Common myeloid progenitor, CD34-positive (primary cell): ENCODE results near the gene DNMT3A.

Source experiments
- CTCF ChIA-PET: fragments of 350-600 bp; sonication (Branson Sonifier 250); formaldehyde crosslinking; loops from one replicate; lab custom pipeline; 2021; ENCODE audit warnings: antibody characterized with exemption; lab: Charles Lee
- POLR2A ChIA-PET: fragments of 350-600 bp; sonication (Branson Sonifier 250); formaldehyde crosslinking; loops from one replicate; lab custom pipeline; 2021; ENCODE audit warnings: antibody characterized with exemption; lab: Charles Lee
- DNase-seq, 3 donors: peaks; one replicate each; pipeline versions ENCODE4 v3.0.0 to v3.0.0-alpha.2; 2013
- H3K27ac ChIP-seq, 2 experiments: 1 replicate in 1 of 2; 2 replicates in 1 of 2; pipeline ENCODE4 v1.7.0; 2013; ENCODE audit warnings: inconsistent platforms in 2 of 2, low read length in 2 of 2, mild to moderate bottlenecking in 2 of 2, low read depth in 1 of 2, moderate library complexity in 1 of 2; ENCODE audit not compliant: severe bottlenecking in 2 of 2, insufficient read depth in 1 of 2, poor library complexity in 1 of 2
- H3K27me3 ChIP-seq, 5 experiments: replicated peaks in 2 of 5; 1 replicate in 3 of 5; 2 replicates in 2 of 5; pipeline versions ENCODE4 v1.6.1 to v1.7.0; 2013; ENCODE audit warnings: low read length in 4 of 5, mild to moderate bottlenecking in 2 of 5, moderate library complexity in 2 of 5, inconsistent platforms in 1 of 5; ENCODE audit not compliant: insufficient read depth in 5 of 5, control insufficient read depth in 4 of 5
- H3K36me3 ChIP-seq, 4 experiments: 1 replicate in 2 of 4; 2 replicates in 2 of 4; pipeline versions ENCODE4 v1.6.1 to v1.7.0; 2013; ENCODE audit warnings: low read length in 3 of 4, control low read depth in 1 of 4, mild to moderate bottlenecking in 1 of 4; ENCODE audit not compliant: control insufficient read depth in 4 of 4, insufficient read depth in 4 of 4
- H3K4me1 ChIP-seq, 4 experiments: 1 replicate in 3 of 4; 2 replicates in 1 of 4; pipeline versions ENCODE4 v1.6.1 to v1.7.1; 2013; ENCODE audit warnings: low read length in 3 of 4, mild to moderate bottlenecking in 3 of 4, control low read depth in 1 of 4, inconsistent platforms in 1 of 4, moderate library complexity in 1 of 4; ENCODE audit not compliant: control insufficient read depth in 4 of 4, insufficient read depth in 4 of 4; ENCODE audit errors: control extremely low read depth in 1 of 4
- H3K4me3 ChIP-seq, 7 experiments: 1 replicate in 4 of 7; 2 replicates in 3 of 7; pipeline versions ENCODE4 v1.5.1 to v1.7.0; 2013; ENCODE audit warnings: mild to moderate bottlenecking in 7 of 7, low read length in 6 of 7, moderate library complexity in 6 of 7, inconsistent platforms in 2 of 7, low read depth in 2 of 7, control low read depth in 1 of 7; ENCODE audit not compliant: insufficient read depth in 4 of 7, control insufficient read depth in 1 of 7; ENCODE audit errors: extremely low read depth in 1 of 7
- H3K9me3 ChIP-seq, 5 experiments: 1 replicate in 4 of 5; 2 replicates in 1 of 5; pipeline versions ENCODE4 v1.6.1 to v1.7.1; 2013; ENCODE audit warnings: low read length in 4 of 5, mild to moderate bottlenecking in 2 of 5, inconsistent platforms in 1 of 5, low read depth in 1 of 5, moderate library complexity in 1 of 5; ENCODE audit not compliant: control insufficient read depth in 4 of 5, insufficient read depth in 2 of 5; ENCODE audit errors: control extremely low read depth in 1 of 5
- WGBS: methylation state at CpG from one replicate; pipeline ENCODE4 v1.1.5; 2013; ENCODE audit not compliant: insufficient coverage; 5-methylcytosine and 5-hydroxymethylcytosine counted together

The DNMT3A gene

GRCh38 chr2:25308599-25308998 is 33.1 kb downstream of the DNMT3A start:
- Histone ChIP-seq H3K27ac (no peak overlapping the region), H3K9me3 (no peaks in the 10 kb centered on the region), H3K4me1 (peaks cover 0 to 8% (median 2%) of the 10 kb centered on the region in 4 experiments), H3K36me3 (peaks cover 0 to 62% (median 32%) of the 10 kb centered on the region in 4 experiments), H3K27me3 (no peaks in the 10 kb centered on the region), H3K4me3 (no peak overlapping the region)
- DNase-seq, result peak in 1 of 3 donors; percentile 33
- POLR2A ChIA-PET, result no interaction called here
- WGBS, result 95% methylated on average over 4 of the region's 6 CpGs
- CTCF ChIA-PET, result interaction anchor here (0.8 to 5.3 kb wide), 17 partner anchors 8 to 258 kb away, joined by 3 to 41 read pairs (median 5); no protein-coding TSS in a partner anchor

GRCh38 chr2:25307949-25308557 is 33.7 kb downstream of the DNMT3A start:
- Histone ChIP-seq H3K36me3 (peaks cover 0 to 62% (median 31%) of the 10 kb centered on the region in 4 experiments), H3K4me1 (peaks cover 0 to 11% (median 2%) of the 10 kb centered on the region in 4 experiments), H3K27me3 (no peaks in the 10 kb centered on the region), H3K9me3 (no peaks in the 10 kb centered on the region), H3K4me3 (no peak overlapping the region), H3K27ac (no peak overlapping the region)
- CTCF ChIA-PET, result interaction anchor here (0.8 to 5.3 kb wide), 10 partner anchors 14 to 211 kb away, joined by 3 to 41 read pairs (median 4); no protein-coding TSS in a partner anchor
- DNase-seq, result no peak
- 92% methylated on average over 2 of the region's 7 CpGs for WGBS
- POLR2A ChIA-PET, result no interaction called here

- Histone ChIP-seq H3K4me3 (no peak overlapping the region), H3K27me3 (no peaks in the 10 kb centered on the region), H3K9me3 (no peaks in the 10 kb centered on the region), H3K27ac (no peak overlapping the region), H3K36me3 (peaks cover 0 to 50% (median 21%) of the 10 kb centered on the region in 4 experiments), H3K4me1 (peaks cover under 1 to 23% (median 8%) of the 10 kb centered on the region in 4 experiments)
- CTCF ChIA-PET, result interaction anchor here (1.0 to 5.3 kb wide), 4 partner anchors 13 to 34 kb away, joined by 4 to 41 read pairs (median 14); no protein-coding TSS in a partner anchor
- POLR2A ChIA-PET, result no interaction called here
- 75% methylated on average over 6 of the region's 6 CpGs for WGBS
- no peak for DNase-seq
These were observed 34.9 kb downstream of the DNMT3A start for GRCh38 chr2:25306777-25307368.

GRCh38 chr2:25305775-25306174 is 36.0 kb downstream of the DNMT3A start:
- H3K36me3 ChIP-seq, result peaks cover 0 to 42% (median 18%) of the 10 kb centered on the region in 4 experiments
- no peaks in the 10 kb centered on the region for H3K27me3 ChIP-seq
- CTCF ChIA-PET, result interaction anchor here (0.7 to 5.3 kb wide), 5 partner anchors 9 to 33 kb away, joined by 3 to 41 read pairs (median 5); no protein-coding TSS in a partner anchor
- 93% methylated on average over 7 of the region's 10 CpGs for WGBS
- H3K27ac ChIP-seq, result no peak overlapping the region
- no peaks in the 10 kb centered on the region for H3K9me3 ChIP-seq
- DNase-seq, result no peak
- no peak overlapping the region for H3K4me3 ChIP-seq
- peaks cover 3 to 32% (median 17%) of the 10 kb centered on the region in 4 experiments for H3K4me1 ChIP-seq
- POLR2A ChIA-PET, result no interaction called here

GRCh38 chr2:25304826-25305596 is 36.7 kb downstream of the DNMT3A start:
- Histone ChIP-seq H3K27ac (no peak overlapping the region), H3K4me1 (peaks cover 3 to 32% (median 17%) of the 10 kb centered on the region in 4 experiments), H3K27me3 (no peaks in the 10 kb centered on the region), H3K9me3 (no peaks in the 10 kb centered on the region), H3K4me3 (no peak overlapping the region), H3K36me3 (peaks cover 3 to 44% (median 18%) of the 10 kb centered on the region in 4 experiments)
- 95% methylated on average over 15 of the region's 16 CpGs for WGBS
- DNase-seq, result no peak
- POLR2A ChIA-PET, result no interaction called here
- CTCF ChIA-PET, result interaction anchor here (0.7 to 5.3 kb wide), 4 partner anchors 10 to 27 kb away, joined by 3 to 41 read pairs (median 5); no protein-coding TSS in a partner anchor

- ChIA-PET CTCF (interaction anchor here (0.6 to 1.6 kb wide), 3 partner anchors 9 to 12 kb away, joined by 3 to 5 read pairs (median 3); no protein-coding TSS in a partner anchor), POLR2A (no interaction called here)
- no peak for DNase-seq
- Histone ChIP-seq H3K27ac (no peak overlapping the region), H3K36me3 (peaks cover 5 to 49% (median 22%) of the 10 kb centered on the region in 4 experiments), H3K4me1 (peaks cover 3 to 32% (median 17%) of the 10 kb centered on the region in 4 experiments), H3K9me3 (no peaks in the 10 kb centered on the region), H3K4me3 (no peak overlapping the region), H3K27me3 (no peaks in the 10 kb centered on the region)
- WGBS, result 96% methylated on average over 12 of the region's 15 CpGs
These were observed 37.4 kb downstream of the DNMT3A start for GRCh38 chr2:25304321-25304720.
